Natural killer cell (primary cell): ENCODE measurements around the gene TMOD4. TPM values are rescaled to one million over a fixed set of nuclear protein-coding genes. Genes with fewer than 3 reads are reported as not detected.
A peak's percentile ranks its signal among the peaks of the same experiment; 100 is the strongest.

Source experiments
- ATAC-seq, 3 donors: fragments of 150-1000 bp in 2 of 3; fragments of 200-7000 bp in 1 of 3; cut with Tn5 transposase; 1 replicate in 1 of 3; 2 replicates in 2 of 3; pipeline ENCODE4 v1.10.0; 2021; ENCODE audit warnings: mild to moderate bottlenecking in 2 of 3, moderate library complexity in 2 of 3
- DNase-seq, 2 donors: peaks; one replicate each; pipeline versions ENCODE4 v3.0.0 to v3.0.0-alpha.2; 2013 to 2021; ENCODE audit warnings: mixed read lengths in 1 of 2
- H3K27ac ChIP-seq: one replicate; pipeline ENCODE4 v1.5.1; 2013; ENCODE audit warnings: mild to moderate bottlenecking, low read length
- H3K27me3 ChIP-seq: one replicate; pipeline ENCODE4 v1.6.1; 2013; ENCODE audit warnings: low read length; ENCODE audit not compliant: control insufficient read depth, insufficient read depth
- H3K36me3 ChIP-seq: one replicate; pipeline ENCODE4 v1.6.1; 2013; ENCODE audit warnings: low read length; ENCODE audit not compliant: control insufficient read depth, insufficient read depth
- H3K4me1 ChIP-seq: one replicate; pipeline ENCODE4 v1.6.1; 2013; ENCODE audit warnings: low read length; ENCODE audit not compliant: control insufficient read depth, insufficient read depth
- H3K4me3 ChIP-seq: one replicate; pipeline ENCODE4 v1.5.1; 2013; ENCODE audit warnings: low read length
- H3K9me3 ChIP-seq: one replicate; pipeline ENCODE4 v1.6.1; 2013; ENCODE audit warnings: low read length; ENCODE audit not compliant: control insufficient read depth, insufficient read depth
- H3K27ac Mint-ChIP-seq, 2 donors: one replicate each; pipeline ENCODE4 v1.8.0; 2022; ENCODE audit warnings: mild to moderate bottlenecking in 2 of 2, mixed read lengths in 2 of 2, moderate library complexity in 1 of 2
- H3K27me3 Mint-ChIP-seq, 2 donors: one replicate each; pipeline ENCODE4 v1.8.0; 2022; ENCODE audit warnings: low read depth in 2 of 2, mixed read lengths in 2 of 2
- H3K36me3 Mint-ChIP-seq: one replicate; pipeline ENCODE4 v1.8.0; 2022; ENCODE audit warnings: mixed read lengths
- H3K4me1 Mint-ChIP-seq, 2 donors: one replicate each; pipeline ENCODE4 v1.8.0; 2022; ENCODE audit warnings: mixed read lengths in 2 of 2
- H3K4me3 Mint-ChIP-seq: one replicate; pipeline ENCODE4 v1.8.0; 2022; ENCODE audit warnings: mild to moderate bottlenecking, moderate library complexity, mixed read lengths
- H3K9me3 Mint-ChIP-seq, 2 donors: one replicate each; pipeline ENCODE4 v1.8.0; 2022; ENCODE audit warnings: mixed read lengths in 2 of 2
- WGBS: methylation state at CpG from one replicate; pipeline ENCODE4 v1.1.7; 2013; ENCODE audit warnings: missing lambda C conversion rate; ENCODE audit not compliant: insufficient coverage; 5-methylcytosine and 5-hydroxymethylcytosine counted together
- intact Hi-C: fragments of 100-400 bp; cut with micrococcal nuclease; formaldehyde crosslinking; loops from one replicate; pipeline ENCODE4 v1.14.2; 2022
- total RNA-seq, 4 donors: library from RNA; stranded (reverse); fragments of 120-200 nt in 1 of 4; gene quantifications; one replicate each; pipeline versions ENCODE4 v1.2.3 to v1.2.4, GENCODE V29; 2013 to 2022
- TF ChIP-seq, protein P1 (sequence below): fragments of 200-600 bp; IDR thresholded peaks from one replicate; pipeline ENCODE4 v1.8.0; 2022; ENCODE audit warnings: antibody characterized with exemption

TMOD4 gene
- total RNA-seq, 3 donors from 2014 or later (not counting 1 experiment from before 2014, with no cell fraction given), result 2.6 to 3.8 TPM; not detected in 1

DNA sequence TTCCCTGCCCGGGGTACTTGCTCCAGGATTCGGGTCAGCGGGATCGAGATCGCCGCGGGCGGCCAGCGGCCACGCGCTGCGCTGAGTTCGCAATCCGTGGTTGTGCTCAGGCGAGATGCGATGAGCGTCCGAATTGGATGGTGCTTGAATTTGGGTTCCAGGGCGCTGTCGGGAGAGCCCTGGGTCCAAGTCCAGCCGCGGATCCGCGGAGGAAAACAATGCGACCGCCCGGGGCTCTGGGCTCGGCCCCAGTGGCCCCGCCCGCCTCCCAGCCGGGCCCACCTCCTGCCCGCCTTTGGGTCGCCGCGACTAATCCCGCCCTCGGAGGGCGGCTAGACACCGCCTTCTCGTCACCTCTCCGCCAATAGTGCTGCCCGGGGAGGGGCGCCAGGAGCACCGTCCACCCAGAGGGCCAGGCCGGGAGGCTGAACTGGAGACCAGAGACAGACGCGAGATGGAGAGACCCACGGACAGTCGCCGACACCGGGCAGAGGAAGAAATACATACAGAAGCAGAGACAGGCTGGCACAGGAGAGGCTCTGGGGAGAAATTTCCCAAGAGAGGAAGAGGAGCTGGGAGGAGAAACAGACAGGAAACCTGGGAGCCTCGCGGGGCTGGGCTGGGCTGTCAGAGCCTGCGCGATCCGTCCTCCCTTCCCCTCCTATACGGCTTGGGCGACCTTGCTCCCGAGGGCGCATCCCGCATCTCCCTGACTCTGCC, 29.2 kb downstream of the TMOD4 start, which contains the start of gene SEMA6C:
SEMA6C (minus strand) TSS at position 220 of the 720 bp plus-strand sequence. CDS start 4,010 bp downstream, outside the sequence.
- Mint-ChIP-seq H3K27me3 (peaks cover 0 to 8% of the 10 kb centered on the region in 2 donors), H3K4me1 (peaks cover 9 to 27% of the 10 kb centered on the region in 2 donors), H3K36me3 (no peaks in the 10 kb centered on the region), H3K4me3 (peak within 1 kb of the TSS; percentile 92), H3K9me3 (no peaks in the 10 kb centered on the region), H3K27ac (peak within 1 kb of the TSS; percentile 45 to 83)
- no peak within 1 kb of the TSS for H3K27ac ChIP-seq
- peak; percentile 99 to 100 (median 100) for ATAC-seq
- H3K4me3 ChIP-seq, result peak within 1 kb of the TSS; percentile 83
- H3K36me3 ChIP-seq, result no peaks in the 10 kb centered on the region
- H3K9me3 ChIP-seq, result no peaks in the 10 kb centered on the region
- WGBS, result under 1% methylated on average over 61 of the region's 61 CpGs
- H3K27me3 ChIP-seq, result peaks cover 7% of the 10 kb centered on the region
- DNase-seq, result peak; percentile 85 to 91
- TF ChIP-seq, protein P1, sequence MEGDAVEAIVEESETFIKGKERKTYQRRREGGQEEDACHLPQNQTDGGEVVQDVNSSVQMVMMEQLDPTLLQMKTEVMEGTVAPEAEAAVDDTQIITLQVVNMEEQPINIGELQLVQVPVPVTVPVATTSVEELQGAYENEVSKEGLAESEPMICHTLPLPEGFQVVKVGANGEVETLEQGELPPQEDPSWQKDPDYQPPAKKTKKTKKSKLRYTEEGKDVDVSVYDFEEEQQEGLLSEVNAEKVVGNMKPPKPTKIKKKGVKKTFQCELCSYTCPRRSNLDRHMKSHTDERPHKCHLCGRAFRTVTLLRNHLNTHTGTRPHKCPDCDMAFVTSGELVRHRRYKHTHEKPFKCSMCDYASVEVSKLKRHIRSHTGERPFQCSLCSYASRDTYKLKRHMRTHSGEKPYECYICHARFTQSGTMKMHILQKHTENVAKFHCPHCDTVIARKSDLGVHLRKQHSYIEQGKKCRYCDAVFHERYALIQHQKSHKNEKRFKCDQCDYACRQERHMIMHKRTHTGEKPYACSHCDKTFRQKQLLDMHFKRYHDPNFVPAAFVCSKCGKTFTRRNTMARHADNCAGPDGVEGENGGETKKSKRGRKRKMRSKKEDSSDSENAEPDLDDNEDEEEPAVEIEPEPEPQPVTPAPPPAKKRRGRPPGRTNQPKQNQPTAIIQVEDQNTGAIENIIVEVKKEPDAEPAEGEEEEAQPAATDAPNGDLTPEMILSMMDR, result no peak
- peaks cover 18% of the 10 kb centered on the region for H3K4me1 ChIP-seq
- intact Hi-C loops, result no loop called here

DNA sequence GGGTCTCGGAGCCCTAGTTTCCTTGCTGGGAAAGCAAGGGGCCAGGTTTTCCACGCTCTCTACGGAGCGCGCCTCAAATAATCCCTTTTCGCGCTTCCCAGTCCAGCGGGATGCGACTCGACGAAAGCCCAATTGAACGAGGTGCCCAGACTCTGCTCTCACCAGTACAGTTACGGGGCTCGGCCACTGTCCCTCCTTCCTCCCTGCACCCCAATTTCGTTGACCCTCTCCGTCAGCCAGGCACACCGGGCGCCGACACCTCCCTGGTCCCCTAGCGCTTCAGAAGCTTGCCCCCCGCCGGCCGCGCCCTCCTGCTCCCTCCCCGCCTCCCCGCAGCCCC, 29.7 kb downstream of the TMOD4 start:
- TF ChIP-seq, protein P1, result no peak
- H3K4me1 Mint-ChIP-seq, result peaks cover 9 to 27% of the 10 kb centered on the region in 2 donors
- peaks cover 0 to 8% of the 10 kb centered on the region in 2 donors for H3K27me3 Mint-ChIP-seq
- no peak for DNase-seq
- intact Hi-C loops, result no loop called here
- peak overlapping the region in 1 of 2 donors; percentile 83 for H3K27ac Mint-ChIP-seq
- Histone ChIP-seq H3K4me1 (peaks cover 18% of the 10 kb centered on the region), H3K36me3 (no peaks in the 10 kb centered on the region), H3K27ac (no peak overlapping the region), H3K9me3 (no peaks in the 10 kb centered on the region), H3K27me3 (peaks cover 7% of the 10 kb centered on the region), H3K4me3 (peak overlapping the region; percentile 83)
- H3K9me3 Mint-ChIP-seq, result no peaks in the 10 kb centered on the region
- peak in 1 of 3 donors; percentile 3 for ATAC-seq
- H3K4me3 Mint-ChIP-seq, result peak overlapping the region; percentile 92
- H3K36me3 Mint-ChIP-seq, result no peaks in the 10 kb centered on the region
- under 1% methylated on average over 26 of the region's 26 CpGs for WGBS

DNA sequence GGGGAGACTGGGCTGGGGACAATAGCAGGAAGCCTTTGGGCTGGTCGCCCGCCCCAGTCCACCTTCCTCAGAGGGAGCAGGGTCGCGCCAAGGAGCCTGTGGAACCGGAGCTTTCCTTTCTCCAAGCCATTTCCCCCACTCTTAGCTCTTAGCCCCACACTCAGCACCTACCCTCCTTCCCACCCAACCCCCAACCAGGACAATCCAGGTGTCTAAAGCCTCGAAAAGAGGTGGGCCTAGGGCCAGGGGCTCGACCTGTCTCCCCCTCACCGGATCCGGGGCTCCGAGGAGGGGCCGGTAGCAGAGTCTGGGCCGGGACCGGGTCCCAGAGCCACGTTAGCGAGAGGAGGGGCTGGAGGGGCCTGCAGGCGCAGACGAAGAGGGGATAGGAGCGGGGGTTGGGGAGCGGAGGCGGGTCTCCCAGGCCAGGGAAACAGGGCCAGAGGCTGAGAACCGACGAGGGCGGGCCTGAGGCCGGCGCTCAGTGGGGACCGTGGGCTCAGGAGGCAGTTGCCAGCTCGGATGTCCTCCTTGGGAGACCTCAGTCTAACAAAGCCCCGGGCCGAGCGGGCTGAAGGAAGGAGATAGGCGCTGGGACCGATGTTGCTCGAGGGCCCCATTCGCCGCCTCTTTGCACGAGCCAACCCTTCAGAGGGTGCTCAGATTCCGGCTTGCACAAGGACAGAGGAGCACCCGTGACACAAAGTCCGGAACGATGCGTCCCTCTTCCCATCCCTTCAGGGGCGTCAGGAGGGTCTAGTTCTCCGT, 30.3 kb downstream of the TMOD4 start:
- peak overlapping the region; percentile 92 for H3K4me3 Mint-ChIP-seq
- WGBS, result 36% methylated on average over 43 of the region's 43 CpGs
- no peak for ATAC-seq
- H3K36me3 Mint-ChIP-seq, result no peaks in the 10 kb centered on the region
- H3K4me1 Mint-ChIP-seq, result peaks cover 9 to 27% of the 10 kb centered on the region in 2 donors
- Histone ChIP-seq H3K4me3 (peak overlapping the region; percentile 83), H3K4me1 (peaks cover 18% of the 10 kb centered on the region), H3K27ac (no peak overlapping the region), H3K27me3 (peaks cover 7% of the 10 kb centered on the region), H3K36me3 (no peaks in the 10 kb centered on the region), H3K9me3 (no peaks in the 10 kb centered on the region)
- intact Hi-C loops, result no loop called here
- peaks cover 0 to 8% of the 10 kb centered on the region in 2 donors for H3K27me3 Mint-ChIP-seq
- peak in 1 of 2 donors; percentile 55 for DNase-seq
- TF ChIP-seq, protein P1, result no peak
- no peaks in the 10 kb centered on the region for H3K9me3 Mint-ChIP-seq
- no peak overlapping the region for H3K27ac Mint-ChIP-seq
